SU-DHL-6 (cell line): ENCODE results near the gene ATOH8.
"Not testable (repeated sequence)": the region's sequence is repeated elsewhere in the genome, so short reads cannot be mapped to it uniquely, and the experiment has no call there.

ENCODE experiments used
- EZH2phosphoT487 ChIP-seq: fragments of 200-600 bp; sonication (generic), shearing (Covaris generic); conservative IDR thresholded peaks from 2 replicates; pipeline ENCODE4 v1.6.1; 2018; ENCODE audit warnings: mild to moderate bottlenecking, antibody characterized with exemption, low read length, moderate library complexity, mixed read lengths
- TF ChIP-seq, protein P1 (sequence below): fragments of 200-600 bp; sonication (generic); IDR thresholded peaks from one replicate; pipeline ENCODE4 v1.5.1; 2017; ENCODE audit warnings: antibody characterized with exemption, mild to moderate bottlenecking, low read length, moderate library complexity; ENCODE audit not compliant: insufficient read depth, poor library complexity, severe bottlenecking

DNA sequence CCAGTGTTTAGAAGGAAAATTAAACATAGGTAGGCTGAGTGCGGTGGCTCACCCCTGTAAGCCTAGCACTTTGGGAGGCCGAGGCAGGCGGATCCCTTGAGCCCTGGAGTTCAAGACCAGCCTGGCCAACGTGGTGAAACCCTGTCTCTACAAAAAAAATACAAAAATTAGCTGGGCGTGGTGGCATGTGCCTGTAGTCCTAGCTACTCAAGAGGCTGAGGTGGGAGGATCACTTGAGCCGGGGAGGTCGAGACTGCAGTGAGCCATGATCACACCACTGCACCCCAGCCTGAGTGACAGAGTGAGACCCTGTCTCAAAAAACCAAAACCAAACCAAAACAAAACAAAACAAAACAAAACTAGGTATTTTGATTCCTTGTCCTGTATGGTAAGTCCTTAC, 39.4 kb upstream of the ATOH8 start:
- TF ChIP-seq, protein P1, sequence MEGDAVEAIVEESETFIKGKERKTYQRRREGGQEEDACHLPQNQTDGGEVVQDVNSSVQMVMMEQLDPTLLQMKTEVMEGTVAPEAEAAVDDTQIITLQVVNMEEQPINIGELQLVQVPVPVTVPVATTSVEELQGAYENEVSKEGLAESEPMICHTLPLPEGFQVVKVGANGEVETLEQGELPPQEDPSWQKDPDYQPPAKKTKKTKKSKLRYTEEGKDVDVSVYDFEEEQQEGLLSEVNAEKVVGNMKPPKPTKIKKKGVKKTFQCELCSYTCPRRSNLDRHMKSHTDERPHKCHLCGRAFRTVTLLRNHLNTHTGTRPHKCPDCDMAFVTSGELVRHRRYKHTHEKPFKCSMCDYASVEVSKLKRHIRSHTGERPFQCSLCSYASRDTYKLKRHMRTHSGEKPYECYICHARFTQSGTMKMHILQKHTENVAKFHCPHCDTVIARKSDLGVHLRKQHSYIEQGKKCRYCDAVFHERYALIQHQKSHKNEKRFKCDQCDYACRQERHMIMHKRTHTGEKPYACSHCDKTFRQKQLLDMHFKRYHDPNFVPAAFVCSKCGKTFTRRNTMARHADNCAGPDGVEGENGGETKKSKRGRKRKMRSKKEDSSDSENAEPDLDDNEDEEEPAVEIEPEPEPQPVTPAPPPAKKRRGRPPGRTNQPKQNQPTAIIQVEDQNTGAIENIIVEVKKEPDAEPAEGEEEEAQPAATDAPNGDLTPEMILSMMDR, result not testable (repeated sequence)
- not testable (repeated sequence) for TF ChIP-seq EZH2phosphoT487
